Breast epithelium (tissue), 3 donors: Measurements from ENCODE around the gene FLAD1.

Experiments
- CTCF ChIP-seq, 3 donors: fragments of 450-650 bp; IDR thresholded peaks; one replicate each; pipeline ENCODE4 v1.5.1; 2016 to 2017; ENCODE audit warnings: antibody characterized with exemption in 3 of 3, mild to moderate bottlenecking in 3 of 3, moderate library complexity in 3 of 3
- POLR2A ChIP-seq: fragments of 450-650 bp; IDR thresholded peaks from one replicate; pipeline ENCODE4 v1.6.1; 2016; ENCODE audit warnings: antibody characterized with exemption, mild to moderate bottlenecking, moderate library complexity
- POLR2AphosphoS5 ChIP-seq, 3 donors: sonication (generic); formaldehyde crosslinking; IDR thresholded peaks; one replicate each; pipeline ENCODE4 v1.6.1; 2017; ENCODE audit warnings: antibody characterized with exemption in 3 of 3

DNA sequence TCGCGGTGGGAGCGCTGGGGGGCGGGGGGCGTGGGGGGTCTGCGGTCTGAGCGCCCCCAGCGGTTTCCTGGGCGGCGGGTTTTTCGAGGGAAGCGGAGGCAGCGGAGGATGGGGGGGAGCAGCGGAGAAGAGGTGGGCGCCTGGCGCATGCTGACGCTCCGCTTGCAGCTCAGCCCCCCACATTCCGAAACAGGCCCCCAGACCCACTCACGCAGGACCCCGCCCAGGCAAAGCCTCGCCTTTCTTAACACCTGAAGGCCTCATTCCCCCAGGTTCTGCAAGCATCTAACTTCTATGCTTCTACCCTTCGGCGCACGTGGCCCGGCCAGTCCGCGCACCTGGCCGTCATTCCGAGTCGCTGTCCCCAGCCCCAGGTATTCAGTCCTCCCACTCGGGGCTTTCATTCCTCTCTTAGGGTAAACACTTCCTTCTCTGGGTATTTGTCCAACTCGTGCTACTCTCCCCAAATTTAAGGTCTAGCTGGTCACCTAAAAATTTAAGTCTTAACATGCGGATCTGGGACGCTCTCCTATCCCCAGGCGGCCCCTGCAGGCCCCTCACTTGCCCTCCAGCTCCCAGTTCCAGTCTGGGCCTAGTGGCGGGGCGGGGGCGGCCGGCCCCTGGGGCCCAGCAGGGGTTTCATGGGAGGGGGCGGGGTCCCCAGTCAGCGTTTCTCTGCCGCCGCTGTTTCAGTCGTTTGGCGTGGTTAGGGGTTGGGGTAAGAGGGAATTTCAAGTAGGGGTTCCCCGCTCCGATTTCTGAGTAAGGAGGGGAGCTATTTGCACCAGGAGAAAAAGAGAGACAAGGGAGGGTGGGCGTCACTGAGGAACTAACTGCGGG, 16.6 kb downstream of the FLAD1 start:
- TF ChIP-seq POLR2AphosphoS5 (IDR thresholded peaks at IDR 0.05) (peak in 1 of 3 donors; percentile 6), CTCF (IDR thresholded peaks at IDR 0.05) (no peak), POLR2A (no peak)
